Measurements from ENCODE around the gene ABCB8. TPM values are rescaled to one million over a fixed set of nuclear protein-coding genes. Genes with fewer than 3 reads are reported as not detected.

ABCB8 gene
- total RNA-seq, 1 donor from 2014 or later, result 57.1 TPM

DNA sequence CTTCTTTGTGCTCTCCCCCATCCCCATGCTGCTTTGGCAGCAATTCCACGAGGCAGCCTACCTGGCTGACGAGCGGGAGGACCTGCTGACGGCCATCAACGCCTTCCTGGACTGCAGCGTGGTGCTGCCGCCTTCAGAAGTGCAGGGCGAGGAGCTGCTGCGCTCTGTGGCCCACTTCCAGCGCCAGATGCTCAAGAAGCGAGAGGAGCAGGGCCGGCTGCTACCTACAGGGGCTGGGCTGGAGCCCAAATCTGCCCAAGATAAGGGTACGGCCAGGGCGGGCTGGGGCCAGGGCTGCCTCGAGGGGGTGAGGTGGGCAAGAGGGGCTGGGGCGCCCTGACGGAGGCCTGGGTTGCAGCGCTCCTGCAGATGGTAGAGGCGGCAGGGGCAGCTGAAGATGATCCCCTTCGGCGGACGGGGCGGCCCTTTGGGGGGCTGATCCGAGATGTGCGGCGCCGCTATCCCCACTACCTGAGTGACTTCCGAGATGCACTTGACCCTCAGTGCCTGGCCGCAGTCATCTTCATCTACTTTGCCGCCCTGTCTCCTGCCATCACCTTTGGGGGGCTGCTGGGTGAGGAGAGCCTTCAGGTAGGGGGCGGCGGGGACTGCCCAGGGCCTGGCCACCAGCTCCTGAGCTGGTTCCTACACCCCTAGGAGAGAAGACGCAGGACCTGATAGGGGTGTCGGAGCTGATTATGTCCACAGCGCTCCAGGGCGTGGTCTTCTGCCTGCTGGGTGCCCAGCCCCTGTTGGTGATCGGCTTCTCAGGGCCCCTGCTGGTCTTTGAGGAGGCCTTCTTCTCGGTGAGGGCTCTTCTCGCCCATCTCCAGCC is 43.0 kb downstream of the ABCB8 start:
- peaks cover 2% of the 10 kb centered on the region for H3K27me3 Mint-ChIP-seq (ENCODE audit: unreplicated experiment)
- peaks cover 4% of the 10 kb centered on the region for H3K36me3 Mint-ChIP-seq (ENCODE audit: unreplicated experiment)

GRCh38 chr7:151073990-151074389 is 45.7 kb downstream of the ABCB8 start:
- DNase-seq, result no peak
- no peak for TF ChIP-seq CTCF (IDR thresholded peaks at IDR 0.05; ENCODE audit: partially characterized antibody, unreplicated experiment)
- Mint-ChIP-seq H3K4me1 (ENCODE audit: low read depth, unreplicated experiment) (peaks cover 10% of the 10 kb centered on the region), H3K9me3 (ENCODE audit: unreplicated experiment) (peaks cover 4% of the 10 kb centered on the region), H3K4me3 (ENCODE audit: unreplicated experiment) (no peak overlapping the region), H3K27ac (ENCODE audit: unreplicated experiment) (no peak overlapping the region), H3K27me3 (ENCODE audit: unreplicated experiment) (peaks cover 7% of the 10 kb centered on the region), H3K36me3 (ENCODE audit: unreplicated experiment) (peaks cover 4% of the 10 kb centered on the region)

More for the DNA sequence above, 43.0 kb downstream of the ABCB8 start:
- no peak for DNase-seq
- TF ChIP-seq CTCF (IDR thresholded peaks at IDR 0.05; ENCODE audit: partially characterized antibody, unreplicated experiment), result no peak
- no peak overlapping the region for H3K27ac Mint-ChIP-seq (ENCODE audit: unreplicated experiment)
- H3K9me3 Mint-ChIP-seq (ENCODE audit: unreplicated experiment), result peaks cover 4% of the 10 kb centered on the region
- peaks cover 3% of the 10 kb centered on the region for H3K4me1 Mint-ChIP-seq (ENCODE audit: low read depth, unreplicated experiment)
- H3K4me3 Mint-ChIP-seq (ENCODE audit: unreplicated experiment), result no peak overlapping the region

GRCh38 chr7:151074817-151075661 is 46.8 kb downstream of the ABCB8 start:
- Mint-ChIP-seq H3K27ac (ENCODE audit: unreplicated experiment) (no peak overlapping the region), H3K27me3 (ENCODE audit: unreplicated experiment) (peaks cover 5% of the 10 kb centered on the region)
- DNase-seq, result no peak

GRCh38 chr7:151075662-151075971 is 47.4 kb downstream of the ABCB8 start:
- no peak for TF ChIP-seq CTCF (IDR thresholded peaks at IDR 0.05; ENCODE audit: partially characterized antibody, unreplicated experiment)
- H3K4me3 Mint-ChIP-seq (ENCODE audit: unreplicated experiment), result no peak overlapping the region
- no peak for DNase-seq
- peaks cover 5% of the 10 kb centered on the region for H3K27me3 Mint-ChIP-seq (ENCODE audit: unreplicated experiment)
- H3K4me1 Mint-ChIP-seq (ENCODE audit: low read depth, unreplicated experiment), result peaks cover 14% of the 10 kb centered on the region
- no peak overlapping the region for H3K27ac Mint-ChIP-seq (ENCODE audit: unreplicated experiment)
- H3K36me3 Mint-ChIP-seq (ENCODE audit: unreplicated experiment), result no peaks in the 10 kb centered on the region
- H3K9me3 Mint-ChIP-seq (ENCODE audit: unreplicated experiment), result peaks cover 5% of the 10 kb centered on the region

More at GRCh38 chr7:151074817-151075661, 46.8 kb downstream of the ABCB8 start:
- H3K9me3 Mint-ChIP-seq (ENCODE audit: unreplicated experiment), result peaks cover 4% of the 10 kb centered on the region
- H3K4me1 Mint-ChIP-seq (ENCODE audit: low read depth, unreplicated experiment), result peaks cover 14% of the 10 kb centered on the region
- no peak for TF ChIP-seq CTCF (IDR thresholded peaks at IDR 0.05; ENCODE audit: partially characterized antibody, unreplicated experiment)
- no peak overlapping the region for H3K4me3 Mint-ChIP-seq (ENCODE audit: unreplicated experiment)
- H3K36me3 Mint-ChIP-seq (ENCODE audit: unreplicated experiment), result no peaks in the 10 kb centered on the region

Measured in glutamatergic neuron (in vitro differentiated cells).